ENCODE measurements around the gene CFAP97D2. TPM values are rescaled to one million over a fixed set of nuclear protein-coding genes. Genes with fewer than 3 reads are reported as not detected.

CFAP97D2 gene
- total and polyA plus RNA-seq, 2 donors (not counting 3 experiments of a cell fraction or from before 2014, with no cell fraction given), result not detected

DNA sequence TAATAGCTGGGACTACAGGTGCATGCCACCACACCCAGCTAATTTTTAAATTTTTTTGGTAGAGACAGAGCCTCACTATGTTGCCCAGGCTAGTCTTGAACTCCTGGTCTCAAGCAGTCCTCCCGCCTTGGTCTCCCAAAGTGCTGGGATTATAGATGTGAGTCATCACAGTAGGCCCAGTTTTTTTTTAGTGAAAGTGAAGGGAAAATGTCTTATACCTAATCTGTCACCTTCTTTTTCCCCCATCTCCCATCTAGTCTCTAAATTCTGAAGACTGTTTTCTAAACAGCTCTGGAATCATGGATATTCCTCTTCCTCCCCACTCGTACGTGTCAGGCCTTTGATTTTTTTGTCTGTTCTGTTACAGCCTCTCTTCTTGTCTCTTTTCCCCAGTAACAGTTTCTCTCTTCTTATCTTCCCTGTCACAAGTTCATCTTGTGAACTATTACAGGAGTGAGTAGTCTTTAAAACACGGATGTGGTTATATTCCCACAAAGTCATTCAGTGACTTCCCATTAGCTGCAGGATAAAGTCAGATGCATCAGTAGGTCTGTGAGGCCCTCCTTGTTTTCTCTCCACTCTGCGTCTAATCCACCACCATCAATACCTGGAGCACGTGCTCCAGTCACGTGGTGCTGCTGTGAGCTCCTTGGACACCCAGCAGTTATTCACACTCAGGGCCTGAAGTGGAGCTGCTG lies 58.5 kb downstream of the CFAP97D2 start:
- CTCF ChIA-PET, result interaction anchor here (1.9 kb wide), 1 partner anchor 22 kb away, joined by 4 read pairs; no protein-coding TSS in a partner anchor
- POLR2A ChIA-PET, result no interaction called here

More for the DNA sequence above, 58.5 kb downstream of the CFAP97D2 start:
- Histone ChIP-seq H3K36me3 (ENCODE audit: control insufficient read depth in 2 of 2, extremely low read depth in 1 of 2, insufficient read depth in 2 of 2, low read length in 2 of 2) (peaks cover 19 to 25% of the 10 kb centered on the region in 2 experiments), H3K4me3 (replicated peaks in 1 of 3; ENCODE audit: insufficient read depth in 1 of 3, low read depth in 1 of 3, low read length in 3 of 3) (no peak overlapping the region), H3K79me2 (ENCODE audit: control insufficient read depth, insufficient read depth, low read length) (peaks cover 25% of the 10 kb centered on the region), H2AFZ (ENCODE audit: low read depth, low read length) (no peak overlapping the region), H3K4me2 (ENCODE audit: insufficient read depth, low read length) (no peak overlapping the region), H3K9me1 (replicated peaks; ENCODE audit: control insufficient read depth, extremely low read depth, insufficient read depth, low read length) (no peaks in the 10 kb centered on the region), H3K4me1 (ENCODE audit: control insufficient read depth, extremely low read depth, insufficient read depth, low read length) (peaks cover 6% of the 10 kb centered on the region), H3K9me3 (replicated peaks; ENCODE audit: control insufficient read depth, insufficient read depth, low read length) (no peaks in the 10 kb centered on the region), H3K27me3 (ENCODE audit: control insufficient read depth in 2 of 2, insufficient read depth in 2 of 2, low read length in 2 of 2) (no peaks in the 10 kb centered on the region), H3K27ac (ENCODE audit: insufficient read depth, low read depth, low read length) (no peak overlapping the region), H4K20me1 (replicated peaks; ENCODE audit: control insufficient read depth, extremely low read depth, insufficient read depth, low read length) (no peaks in the 10 kb centered on the region), H3K9ac (replicated peaks; ENCODE audit: extremely low read depth, insufficient read depth, low read length) (no peak overlapping the region)
- no TSS peak for BruUV-seq (replicated peaks)
- FAIRE-seq (no peak), DNase-seq (ENCODE audit: low read depth, low spot score) (no peak)
- dilution Hi-C loops (cut with MboI; ENCODE audit: extremely low pct_ligation_motif_present, low sequenced_read_pairs), result no loop called here
- intact Hi-C loops (cut with micrococcal nuclease), result no loop called here
- TF ChIP-seq FOS (IDR thresholded peaks at IDR 0.05; ENCODE audit: borderline replicate concordance, insufficient read depth, low read length) (no peak), POLR2AphosphoS5 (IDR thresholded peaks at IDR 0.05; ENCODE audit: insufficient read depth, low read depth, low read length) (no peak), GATA2 (IDR thresholded peaks at IDR 0.05; ENCODE audit: insufficient read depth, insufficient read length, low read depth, low read length) (no peak), MAX (IDR thresholded peaks at IDR 0.05; ENCODE audit: insufficient read depth, insufficient read length) (no peak), EZH2 (IDR thresholded peaks at IDR 0.05; ENCODE audit: borderline replicate concordance, low read depth, low read length, severe bottlenecking) (no peak), MYC (IDR thresholded peaks at IDR 0.05; ENCODE audit: low read depth, low read length) (no peak), JUN (IDR thresholded peaks at IDR 0.05; ENCODE audit: borderline replicate concordance, insufficient read depth, insufficient read length, low read depth) (no peak), POLR2A (IDR thresholded peaks at IDR 0.05; ENCODE audit: low read depth, low read length) (no peak)
- TF ChIP-seq, protein P1, sequence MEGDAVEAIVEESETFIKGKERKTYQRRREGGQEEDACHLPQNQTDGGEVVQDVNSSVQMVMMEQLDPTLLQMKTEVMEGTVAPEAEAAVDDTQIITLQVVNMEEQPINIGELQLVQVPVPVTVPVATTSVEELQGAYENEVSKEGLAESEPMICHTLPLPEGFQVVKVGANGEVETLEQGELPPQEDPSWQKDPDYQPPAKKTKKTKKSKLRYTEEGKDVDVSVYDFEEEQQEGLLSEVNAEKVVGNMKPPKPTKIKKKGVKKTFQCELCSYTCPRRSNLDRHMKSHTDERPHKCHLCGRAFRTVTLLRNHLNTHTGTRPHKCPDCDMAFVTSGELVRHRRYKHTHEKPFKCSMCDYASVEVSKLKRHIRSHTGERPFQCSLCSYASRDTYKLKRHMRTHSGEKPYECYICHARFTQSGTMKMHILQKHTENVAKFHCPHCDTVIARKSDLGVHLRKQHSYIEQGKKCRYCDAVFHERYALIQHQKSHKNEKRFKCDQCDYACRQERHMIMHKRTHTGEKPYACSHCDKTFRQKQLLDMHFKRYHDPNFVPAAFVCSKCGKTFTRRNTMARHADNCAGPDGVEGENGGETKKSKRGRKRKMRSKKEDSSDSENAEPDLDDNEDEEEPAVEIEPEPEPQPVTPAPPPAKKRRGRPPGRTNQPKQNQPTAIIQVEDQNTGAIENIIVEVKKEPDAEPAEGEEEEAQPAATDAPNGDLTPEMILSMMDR (IDR thresholded peaks at IDR 0.05; ENCODE audit: extremely low read depth in 1 of 2, insufficient read depth in 1 of 2, low read depth in 1 of 2, low read length in 2 of 2), result no peak

Data from endothelial cell of umbilical vein (primary cell).